HG02943 (cell line): ENCODE results near the gene POLR2J.
A peak's percentile ranks its signal among the peaks of the same experiment; 100 is the strongest.
"Not testable (repeated sequence)": the region's sequence is repeated elsewhere in the genome, so short reads cannot be mapped to it uniquely, and the experiment has no call there.

ENCODE experiments used
- ATAC-seq: cut with Tn5 transposase; IDR thresholded peaks from one replicate; pipeline ENCODE4 v1.9.1; 2021; ENCODE audit warnings: mild to moderate bottlenecking, low read depth, moderate library complexity; ENCODE audit not compliant: unreplicated experiment

The POLR2J gene

GRCh38 chr7:102496861-102497260, 18.1 kb upstream of the POLR2J start:
- not testable (repeated sequence) for ATAC-seq

GRCh38 chr7:102494473-102495149, 15.9 kb upstream of the POLR2J start:
- peak; percentile 43 for ATAC-seq

- peak; percentile 5 for ATAC-seq
Measured at GRCh38 chr7:102494026-102494425, 15.3 kb upstream of the POLR2J start.

- peak; percentile 48 for ATAC-seq
Measured at GRCh38 chr7:102493220-102493935, 14.7 kb upstream of the POLR2J start.

- peak; percentile 37 for ATAC-seq
Measured at GRCh38 chr7:102490529-102491075, 11.9 kb upstream of the POLR2J start.

DNA sequence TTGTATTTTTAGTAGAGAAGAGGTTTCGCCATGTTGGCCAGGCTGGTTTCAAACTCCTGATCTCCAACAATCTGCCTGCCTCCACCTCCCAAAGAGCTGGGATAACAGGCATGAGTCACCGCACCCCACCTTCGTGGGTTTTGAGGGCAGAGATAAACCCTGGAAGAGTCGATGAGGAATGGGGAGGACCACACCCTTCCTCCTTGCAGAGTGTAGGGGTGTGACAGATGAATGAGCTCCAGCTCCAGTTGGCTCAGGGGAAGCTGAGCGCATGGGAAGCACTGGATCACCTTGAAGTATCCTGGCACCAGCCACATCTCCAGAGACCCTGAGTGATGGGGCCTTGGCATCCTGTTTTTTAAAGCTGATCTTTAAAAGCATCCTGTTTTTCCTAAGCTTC, 5.6 kb upstream of the POLR2J start:
- ATAC-seq, result not testable (repeated sequence)

DNA sequence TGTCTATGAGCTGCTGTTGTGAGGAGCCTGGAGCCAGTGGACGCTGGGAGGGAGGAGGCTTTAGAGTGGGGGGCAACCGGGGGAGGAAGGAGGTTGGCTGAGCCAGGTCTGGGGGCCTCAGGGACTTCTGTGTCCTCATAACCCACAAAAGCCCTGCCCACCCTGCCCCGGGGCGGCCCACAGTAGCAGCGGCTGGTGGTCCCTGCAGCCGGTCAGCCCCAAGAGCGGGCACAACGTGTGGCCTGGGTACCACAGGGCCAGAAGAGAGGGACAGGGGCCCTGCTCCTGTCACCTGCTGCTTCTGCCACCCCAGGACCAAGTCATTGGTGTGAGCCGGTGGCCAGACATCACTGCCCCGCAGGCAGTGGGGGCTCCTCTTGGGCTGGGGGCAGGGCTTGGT, 3.2 kb upstream of the POLR2J start:
- not testable (repeated sequence) for ATAC-seq

DNA sequence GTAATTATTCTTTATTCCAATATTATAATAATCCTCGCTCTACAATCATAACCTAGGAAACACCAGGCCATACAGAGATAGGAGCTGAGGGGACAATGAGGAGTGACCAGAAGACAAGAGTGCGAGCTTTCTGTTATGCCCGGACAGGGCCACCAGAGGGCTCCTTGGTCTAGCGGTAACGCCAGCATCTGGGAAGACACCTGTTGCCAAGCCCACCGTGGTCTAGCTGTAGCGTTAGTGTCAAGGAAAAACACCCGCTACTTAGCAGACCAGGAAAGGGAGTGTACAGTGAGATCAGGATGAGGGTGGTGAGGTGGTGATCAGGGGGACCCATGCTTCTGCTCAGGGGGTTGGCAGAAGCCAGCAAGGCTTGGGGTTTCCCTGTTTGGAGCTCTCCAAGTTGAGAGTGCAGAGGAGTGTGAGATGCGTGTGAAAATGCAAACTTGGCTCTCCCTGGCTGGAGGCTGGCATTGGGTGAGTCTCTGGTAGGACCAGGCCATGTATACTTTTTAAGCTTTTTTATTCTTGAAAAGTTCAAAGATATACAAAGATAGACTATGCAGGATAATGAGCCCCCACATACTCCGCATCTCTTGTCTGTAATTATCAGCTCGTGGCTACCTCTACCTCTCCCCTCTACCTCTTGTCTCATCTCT, 1.4 kb upstream of the POLR2J start:
- ATAC-seq, result not testable (repeated sequence)

DNA sequence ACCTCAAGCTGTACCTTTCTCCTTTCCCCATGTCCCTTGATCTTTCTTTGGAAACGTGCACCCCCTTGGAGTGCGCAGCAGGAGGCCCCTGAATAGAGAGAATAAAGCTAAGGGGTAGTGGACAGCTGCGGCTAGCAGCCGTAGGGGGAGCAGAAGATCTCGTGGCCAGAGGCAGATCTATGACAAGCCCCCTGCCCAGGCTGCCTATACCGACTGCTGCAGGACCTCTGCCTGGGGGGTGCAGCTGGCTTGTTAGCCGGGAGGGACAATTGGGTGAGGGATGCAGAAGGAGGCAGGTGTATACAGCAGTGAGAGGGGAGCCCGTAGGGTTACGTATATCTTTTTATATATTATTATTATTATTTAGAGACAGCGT, 475 bp upstream of the POLR2J start:
- peak; percentile 16 for ATAC-seq

GRCh38 chr7:102474736-102475435, 3.8 kb downstream of the POLR2J start:
- ATAC-seq, result not testable (repeated sequence)

DNA sequence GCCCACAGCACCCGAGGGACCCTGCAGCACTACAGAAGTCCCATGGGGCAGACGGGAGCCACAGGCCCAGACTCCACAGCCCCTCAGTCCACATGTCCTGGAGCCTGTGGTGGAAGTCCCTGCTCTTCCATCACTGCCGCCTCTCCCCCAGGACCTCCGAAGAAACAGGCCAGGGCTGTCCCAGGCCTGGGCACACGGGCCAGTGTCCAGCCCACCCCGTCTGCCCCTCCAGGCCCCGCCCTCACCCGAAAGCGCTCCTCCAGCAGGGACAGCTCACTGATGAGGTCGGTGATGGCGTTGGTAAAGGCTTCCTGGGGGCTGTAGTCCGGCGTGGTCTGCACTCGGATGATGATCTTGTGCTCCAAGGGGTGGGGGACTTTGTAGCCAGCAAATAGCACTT, 4.6 kb downstream of the POLR2J start:
- not testable (repeated sequence) for ATAC-seq

GRCh38 chr7:102473271-102473991, 5.3 kb downstream of the POLR2J start:
- ATAC-seq, result no peak

DNA sequence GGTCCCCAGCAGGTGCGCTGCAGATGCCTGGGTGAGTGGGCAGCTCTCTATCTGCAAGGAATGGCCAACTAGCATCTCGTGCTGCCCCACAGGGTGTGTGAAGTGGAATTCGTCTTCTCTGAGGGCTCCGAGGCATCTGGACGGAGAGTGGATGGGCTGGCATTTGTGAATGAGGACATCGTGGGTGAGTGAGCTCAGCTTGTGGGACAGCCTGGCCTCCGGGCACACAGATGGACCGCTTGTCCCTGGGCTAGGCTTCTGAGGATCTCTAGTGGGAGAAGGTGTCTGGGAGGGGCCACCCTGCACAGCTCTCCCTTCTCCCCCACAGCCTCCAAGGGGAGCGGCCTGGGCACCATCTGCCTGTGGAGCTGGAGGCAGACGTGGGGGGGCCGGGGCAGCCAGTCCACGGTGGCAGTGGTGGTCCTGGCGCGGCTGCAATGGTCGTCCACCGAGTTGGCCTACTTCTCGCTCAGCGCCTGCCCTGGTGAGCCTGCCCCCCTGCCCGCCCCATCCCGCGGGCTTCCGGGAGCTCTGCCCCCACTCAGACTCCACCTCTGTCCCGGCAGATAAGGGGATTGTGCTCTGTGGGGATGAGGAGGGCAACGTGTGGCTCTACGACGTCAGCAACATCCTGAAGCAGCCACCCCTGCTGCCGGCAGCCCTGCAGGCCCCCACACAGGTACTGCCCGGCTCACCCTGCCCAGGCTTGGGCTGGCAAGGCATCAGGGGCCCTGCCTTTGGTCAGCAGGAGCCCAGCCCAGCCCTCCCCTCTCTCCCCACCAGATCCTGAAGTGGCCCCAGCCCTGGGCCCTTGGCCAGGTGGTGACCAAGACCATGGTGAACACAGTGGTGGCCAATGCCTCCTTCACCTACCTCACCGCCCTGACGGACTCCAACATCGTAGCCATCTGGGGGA, 6.3 kb downstream of the POLR2J start:
- ATAC-seq, result no peak

GRCh38 chr7:102471791-102472125, 7.0 kb downstream of the POLR2J start:
- ATAC-seq, result no peak

DNA sequence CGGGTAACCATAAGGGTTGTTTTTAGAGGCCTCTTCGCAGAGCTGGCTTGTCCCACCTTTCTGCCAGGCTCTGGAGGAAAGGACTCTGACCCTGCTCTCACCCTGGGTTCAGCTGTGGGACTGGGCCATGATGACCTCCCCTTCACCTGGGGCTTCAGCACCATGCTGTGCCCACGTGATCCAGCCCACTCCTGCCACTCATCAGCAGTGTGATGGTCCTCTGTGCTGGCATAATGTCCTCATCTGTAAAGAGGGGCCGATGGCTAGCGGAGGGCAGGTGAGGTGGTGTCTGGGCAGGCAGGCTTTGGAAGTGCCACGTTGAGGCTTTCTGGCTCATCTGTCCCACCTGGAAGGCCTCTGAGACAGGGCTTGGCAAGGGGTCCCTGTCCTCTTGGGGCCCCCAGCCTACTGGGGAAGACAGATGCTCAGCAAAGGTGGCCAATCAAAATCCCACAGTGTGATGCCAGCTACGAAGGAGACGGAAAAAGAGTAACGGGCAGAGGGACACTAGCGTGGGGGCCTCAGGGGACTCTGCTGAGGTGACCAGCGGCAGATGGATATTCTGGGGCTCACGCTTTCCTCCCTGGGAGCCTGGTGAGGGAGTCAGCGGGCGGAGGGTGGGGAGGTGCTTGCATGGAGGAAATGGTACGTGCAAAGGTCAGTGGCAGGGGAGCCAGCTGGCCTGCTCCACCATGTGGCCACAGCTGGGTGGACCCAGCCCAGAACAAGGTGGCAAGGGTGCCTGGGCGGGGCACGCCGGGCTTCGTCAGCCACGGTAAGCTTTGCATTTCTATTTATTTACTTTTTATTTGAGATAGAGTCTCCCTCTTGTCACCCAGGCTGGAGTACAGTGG, 8.5 kb downstream of the POLR2J start:
- ATAC-seq, result no peak

DNA sequence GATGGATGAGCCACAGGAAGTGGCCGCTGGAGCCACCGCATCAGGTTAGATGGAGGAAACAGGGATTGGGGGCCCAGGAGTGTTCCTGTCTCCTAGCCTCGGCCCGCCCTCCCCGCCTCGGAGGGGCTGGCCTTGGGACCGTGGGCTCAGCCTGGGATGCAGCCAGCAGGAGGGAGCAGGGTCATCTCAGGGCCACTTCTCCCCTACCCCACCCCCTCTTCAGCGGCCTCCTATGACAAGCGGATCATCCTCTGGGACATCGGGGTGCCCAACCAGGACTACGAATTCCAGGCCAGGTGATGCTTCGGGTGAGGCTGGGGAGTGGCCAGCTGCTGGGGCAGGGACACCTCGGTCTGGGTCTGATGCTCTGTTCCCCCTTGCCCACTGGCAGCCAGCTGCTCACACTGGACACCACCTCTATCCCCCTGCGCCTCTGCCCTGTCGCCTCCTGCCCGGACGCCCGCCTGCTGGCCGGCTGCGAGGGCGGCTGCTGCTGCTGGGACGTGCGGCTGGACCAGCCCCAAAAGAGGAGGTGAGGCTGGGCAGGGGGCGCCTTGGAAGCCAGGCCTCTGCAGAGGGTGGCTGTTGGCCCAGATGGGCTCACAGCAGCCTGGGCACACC, 9.3 kb downstream of the POLR2J start:
- ATAC-seq, result no peak

- ATAC-seq, result no peak
Measured at GRCh38 chr7:102468478-102469350, 10.0 kb downstream of the POLR2J start.
